Measurements from ENCODE around the gene KLK15. TPM values are rescaled to one million over a fixed set of nuclear protein-coding genes. Genes with fewer than 3 reads are reported as not detected.

KLK15 gene
- total RNA-seq, 3 donors from 2014 or later: 0.92 to 3.3 (median 2.3) TPM

DNA sequence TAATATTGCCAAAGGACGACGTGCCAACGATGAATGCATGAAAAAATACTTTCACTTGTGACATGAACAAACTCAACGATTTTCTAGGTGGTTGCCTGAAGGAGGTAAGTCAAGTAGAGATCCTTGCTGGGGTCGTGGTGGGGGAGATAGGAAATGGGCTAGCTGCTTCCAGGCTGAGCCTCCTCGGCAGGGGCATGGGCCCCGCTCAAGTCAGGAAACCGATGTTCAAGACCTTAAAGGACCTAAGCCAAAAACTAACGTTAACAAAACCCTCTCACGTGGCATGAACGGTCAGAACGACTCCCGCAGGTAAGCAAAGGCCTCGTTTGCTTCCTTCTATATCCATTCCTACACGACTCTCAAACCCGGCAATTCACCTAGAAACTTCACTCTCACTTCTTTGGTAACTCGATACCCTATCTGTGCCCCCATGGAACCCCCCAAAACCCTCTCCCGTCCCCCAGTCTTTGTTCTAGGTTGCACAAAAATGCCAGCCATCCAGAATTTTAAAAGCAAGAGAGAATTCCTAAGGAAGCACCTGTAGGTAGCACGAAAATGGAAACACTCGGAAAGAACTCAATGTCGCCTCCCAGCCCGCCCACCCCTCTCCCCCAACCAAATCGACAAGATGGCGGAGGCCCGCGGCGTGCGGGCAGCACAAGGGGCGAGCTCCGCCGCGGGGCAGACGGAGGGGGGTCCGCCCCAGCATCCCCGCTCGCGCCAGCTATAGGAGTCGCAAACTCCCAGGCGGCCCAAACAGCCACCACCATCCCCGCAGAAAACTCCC is 29.5 kb downstream of the KLK15 start:
- intact Hi-C loops (cut with DNase I, micrococcal nuclease): no loop called here
- H3K36me3 ChIP-seq (ENCODE audit: low read depth): no peaks in the 10 kb centered on the region
- ATAC-seq (peak; percentile 3), DNase-seq (no peak)
- H3K9me3 ChIP-seq: no peaks in the 10 kb centered on the region
- H3K4me3 ChIP-seq: peak overlapping the region; percentile 88
- H3K4me1 ChIP-seq (ENCODE audit: low read depth): peaks cover 14% of the 10 kb centered on the region
- TF ChIP-seq, protein P1, sequence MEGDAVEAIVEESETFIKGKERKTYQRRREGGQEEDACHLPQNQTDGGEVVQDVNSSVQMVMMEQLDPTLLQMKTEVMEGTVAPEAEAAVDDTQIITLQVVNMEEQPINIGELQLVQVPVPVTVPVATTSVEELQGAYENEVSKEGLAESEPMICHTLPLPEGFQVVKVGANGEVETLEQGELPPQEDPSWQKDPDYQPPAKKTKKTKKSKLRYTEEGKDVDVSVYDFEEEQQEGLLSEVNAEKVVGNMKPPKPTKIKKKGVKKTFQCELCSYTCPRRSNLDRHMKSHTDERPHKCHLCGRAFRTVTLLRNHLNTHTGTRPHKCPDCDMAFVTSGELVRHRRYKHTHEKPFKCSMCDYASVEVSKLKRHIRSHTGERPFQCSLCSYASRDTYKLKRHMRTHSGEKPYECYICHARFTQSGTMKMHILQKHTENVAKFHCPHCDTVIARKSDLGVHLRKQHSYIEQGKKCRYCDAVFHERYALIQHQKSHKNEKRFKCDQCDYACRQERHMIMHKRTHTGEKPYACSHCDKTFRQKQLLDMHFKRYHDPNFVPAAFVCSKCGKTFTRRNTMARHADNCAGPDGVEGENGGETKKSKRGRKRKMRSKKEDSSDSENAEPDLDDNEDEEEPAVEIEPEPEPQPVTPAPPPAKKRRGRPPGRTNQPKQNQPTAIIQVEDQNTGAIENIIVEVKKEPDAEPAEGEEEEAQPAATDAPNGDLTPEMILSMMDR (IDR thresholded peaks at IDR 0.05): no peak

DNA sequence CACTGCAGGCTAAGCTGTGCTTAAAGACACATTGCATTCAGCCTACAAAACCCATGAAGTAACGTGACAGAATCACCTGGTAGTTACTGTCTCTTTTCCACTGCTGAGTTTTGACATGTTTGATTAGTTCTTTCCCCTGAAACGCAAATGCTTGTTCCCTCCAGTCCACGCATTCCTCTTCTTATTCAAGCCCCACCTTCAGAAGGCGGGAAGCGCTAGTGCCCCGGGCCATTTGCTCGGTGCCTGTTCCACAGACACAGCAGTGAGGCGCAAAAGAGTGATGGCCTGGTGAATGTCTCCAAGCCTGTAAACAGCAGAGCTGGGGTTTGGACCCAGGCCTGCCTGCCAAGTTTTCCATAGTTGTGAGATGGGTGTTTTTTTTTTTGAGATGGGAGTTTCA is 32.3 kb downstream of the KLK15 start:
- Histone ChIP-seq H3K4me3 (no peak overlapping the region), H3K36me3 (ENCODE audit: low read depth) (no peaks in the 10 kb centered on the region), H3K4me1 (ENCODE audit: low read depth) (peaks cover 14% of the 10 kb centered on the region), H3K9me3 (no peaks in the 10 kb centered on the region)
- intact Hi-C loops (cut with DNase I, micrococcal nuclease): no loop called here
- TF ChIP-seq, protein P1 (IDR thresholded peaks at IDR 0.05): no peak
- ATAC-seq (no peak), DNase-seq (no peak)

- intact Hi-C loops (cut with DNase I, micrococcal nuclease): no loop called here
- H3K4me1 ChIP-seq (ENCODE audit: low read depth): peaks cover 14% of the 10 kb centered on the region
- H3K4me3 ChIP-seq: no peak overlapping the region
- DNase-seq (no peak), ATAC-seq (no peak)
- no peaks in the 10 kb centered on the region for H3K36me3 ChIP-seq (ENCODE audit: low read depth)
- TF ChIP-seq, protein P1 (IDR thresholded peaks at IDR 0.05): no peak
- H3K9me3 ChIP-seq: no peaks in the 10 kb centered on the region
Observed at GRCh38 chr19:50799547-50799851, 33.9 kb downstream of the KLK15 start.

GRCh38 chr19:50798659-50799546 is 34.5 kb downstream of the KLK15 start:
- Histone ChIP-seq H3K36me3 (ENCODE audit: low read depth) (no peaks in the 10 kb centered on the region), H3K9me3 (no peaks in the 10 kb centered on the region), H3K4me1 (ENCODE audit: low read depth) (peaks cover 14% of the 10 kb centered on the region), H3K4me3 (no peak overlapping the region)
- ATAC-seq (no peak), DNase-seq (no peak)
- TF ChIP-seq, protein P1 (IDR thresholded peaks at IDR 0.05): no peak
- intact Hi-C loops (cut with DNase I, micrococcal nuclease): no loop called here

- no peaks in the 10 kb centered on the region for H3K36me3 ChIP-seq (ENCODE audit: low read depth)
Observed at GRCh38 chr19:50797781-50798658, 35.4 kb downstream of the KLK15 start.

More at GRCh38 chr19:50797781-50798658, 35.4 kb downstream of the KLK15 start:
- peaks cover 6% of the 10 kb centered on the region for H3K4me1 ChIP-seq (ENCODE audit: low read depth)
- TF ChIP-seq, protein P1 (IDR thresholded peaks at IDR 0.05): no peak
- no peak for ATAC-seq
- no peak for DNase-seq
- H3K9me3 ChIP-seq: no peaks in the 10 kb centered on the region
- intact Hi-C loops (cut with DNase I, micrococcal nuclease): no loop called here
- no peak overlapping the region for H3K4me3 ChIP-seq

Measured in mucosa of descending colon (tissue), 3 donors.